DOHH2 (cell line): ENCODE data around the gene CYFIP2.

Experiments
- CTCF ChIP-seq: fragments of 200-600 bp; sonication (generic); IDR thresholded peaks from one replicate; pipeline ENCODE4 v1.5.1; 2014; ENCODE audit warnings: antibody characterized with exemption, mild to moderate bottlenecking, low read depth, low read length; ENCODE audit not compliant: poor library complexity, severe bottlenecking
- EZH2phosphoT487 ChIP-seq: fragments of 200-600 bp; sonication (generic); IDR thresholded peaks from 2 replicates; pipeline ENCODE4 v1.6.1; 2017; ENCODE audit warnings: borderline replicate concordance, mild to moderate bottlenecking, antibody characterized with exemption, low read length, moderate library complexity, mixed read lengths

DNA sequence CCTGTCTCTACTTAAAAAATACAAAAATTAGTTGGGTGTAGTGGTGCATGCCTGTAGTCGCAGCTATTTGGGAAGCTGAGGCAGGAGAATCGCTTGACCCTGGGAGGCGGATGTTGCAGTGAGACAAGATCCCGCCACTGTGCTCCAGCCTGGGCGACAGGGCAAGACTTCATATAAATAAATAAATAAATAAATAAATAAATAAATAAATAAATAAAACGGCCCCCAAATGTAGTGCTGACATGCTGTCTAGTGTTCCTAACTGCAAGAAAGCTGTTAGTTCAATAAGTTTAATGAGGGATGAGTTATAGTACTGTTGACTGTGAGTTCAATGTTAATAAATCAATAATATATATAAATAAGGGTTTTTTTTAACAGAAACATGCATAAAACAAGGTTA, 7.5 kb upstream of the CYFIP2 start:
- no peak for TF ChIP-seq CTCF
- TF ChIP-seq EZH2phosphoT487, result no peak
